GM10266 (cell line): Measurements from ENCODE around the gene NUMA1.

Experiments
- DNase-seq: peaks from one replicate; pipeline ENCODE4 v3.0.0; 2012; ENCODE audit errors: extremely low spot score
- TF ChIP-seq, protein P1 (sequence below): IDR thresholded peaks from 2 replicates; pipeline ENCODE4 v1.5.1; 2012; ENCODE audit warnings: mild to moderate bottlenecking, low read depth; ENCODE audit not compliant: control insufficient read depth, insufficient read depth; ENCODE audit errors: missing control alignments

NUMA1 gene

DNA sequence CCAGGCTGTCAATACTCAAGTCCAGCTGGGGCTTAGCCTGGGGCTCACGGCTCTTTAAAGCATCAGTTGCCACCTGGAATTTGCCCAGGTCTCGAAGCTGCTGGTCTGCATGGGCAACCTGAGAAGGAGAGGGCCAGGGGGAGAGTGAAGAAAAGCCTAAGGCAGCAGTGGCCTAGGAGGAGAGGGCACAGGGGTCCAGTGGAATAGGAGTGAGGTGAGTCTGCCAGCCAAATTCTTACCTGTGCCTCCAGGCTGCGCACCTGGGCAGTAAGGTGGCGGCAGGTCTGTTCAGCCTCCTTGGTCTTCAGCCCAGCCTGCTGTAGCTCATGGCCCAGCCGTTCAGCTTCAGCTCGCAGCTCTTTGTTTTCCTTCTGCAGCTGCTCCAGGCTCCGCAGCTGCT lies 71.6 kb downstream of the NUMA1 start:
- DNase-seq = no peak
- TF ChIP-seq, protein P1, sequence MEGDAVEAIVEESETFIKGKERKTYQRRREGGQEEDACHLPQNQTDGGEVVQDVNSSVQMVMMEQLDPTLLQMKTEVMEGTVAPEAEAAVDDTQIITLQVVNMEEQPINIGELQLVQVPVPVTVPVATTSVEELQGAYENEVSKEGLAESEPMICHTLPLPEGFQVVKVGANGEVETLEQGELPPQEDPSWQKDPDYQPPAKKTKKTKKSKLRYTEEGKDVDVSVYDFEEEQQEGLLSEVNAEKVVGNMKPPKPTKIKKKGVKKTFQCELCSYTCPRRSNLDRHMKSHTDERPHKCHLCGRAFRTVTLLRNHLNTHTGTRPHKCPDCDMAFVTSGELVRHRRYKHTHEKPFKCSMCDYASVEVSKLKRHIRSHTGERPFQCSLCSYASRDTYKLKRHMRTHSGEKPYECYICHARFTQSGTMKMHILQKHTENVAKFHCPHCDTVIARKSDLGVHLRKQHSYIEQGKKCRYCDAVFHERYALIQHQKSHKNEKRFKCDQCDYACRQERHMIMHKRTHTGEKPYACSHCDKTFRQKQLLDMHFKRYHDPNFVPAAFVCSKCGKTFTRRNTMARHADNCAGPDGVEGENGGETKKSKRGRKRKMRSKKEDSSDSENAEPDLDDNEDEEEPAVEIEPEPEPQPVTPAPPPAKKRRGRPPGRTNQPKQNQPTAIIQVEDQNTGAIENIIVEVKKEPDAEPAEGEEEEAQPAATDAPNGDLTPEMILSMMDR = no peak

DNA sequence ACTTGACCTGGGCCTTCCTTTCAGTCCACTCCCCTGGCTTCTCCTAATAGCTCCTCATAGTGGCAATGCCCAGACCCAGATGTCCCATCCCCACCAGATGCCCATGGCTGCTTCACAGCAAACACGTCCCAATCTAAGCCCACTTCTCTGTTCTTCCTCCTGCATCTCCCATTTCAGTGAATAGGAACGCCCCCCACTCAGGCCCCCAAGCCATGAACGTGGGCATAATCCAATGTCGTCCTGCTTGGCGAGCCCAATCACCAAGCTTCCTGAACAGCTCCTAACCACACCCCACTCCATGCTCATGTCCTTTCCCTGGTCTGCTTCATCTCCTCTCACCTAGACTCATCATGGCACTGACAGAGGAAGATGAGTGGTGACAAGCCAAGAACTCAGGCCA lies 72.8 kb downstream of the NUMA1 start:
- TF ChIP-seq, protein P1 = no peak
- DNase-seq = no peak

DNA sequence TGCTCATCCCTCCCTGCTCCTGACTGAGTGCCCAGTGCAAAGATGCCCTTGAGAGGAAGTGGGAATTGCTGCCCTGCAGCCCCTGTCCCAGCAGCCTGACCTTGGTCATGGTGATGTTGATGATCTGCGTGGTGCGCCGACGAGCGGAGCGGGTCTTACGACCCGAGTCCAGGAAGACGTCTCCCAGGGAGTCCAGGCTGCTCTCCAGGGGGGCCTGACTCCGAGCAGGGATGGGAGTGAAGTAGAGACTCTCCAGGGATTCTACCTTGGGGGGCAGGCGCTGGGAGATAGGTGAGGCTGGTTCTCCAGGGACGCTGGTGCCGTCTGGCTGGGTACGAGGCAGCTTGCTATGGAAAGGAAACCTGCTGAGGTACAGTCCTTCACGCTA lies 73.3 kb downstream of the NUMA1 start:
- TF ChIP-seq, protein P1 = no peak
- no peak for DNase-seq

DNA sequence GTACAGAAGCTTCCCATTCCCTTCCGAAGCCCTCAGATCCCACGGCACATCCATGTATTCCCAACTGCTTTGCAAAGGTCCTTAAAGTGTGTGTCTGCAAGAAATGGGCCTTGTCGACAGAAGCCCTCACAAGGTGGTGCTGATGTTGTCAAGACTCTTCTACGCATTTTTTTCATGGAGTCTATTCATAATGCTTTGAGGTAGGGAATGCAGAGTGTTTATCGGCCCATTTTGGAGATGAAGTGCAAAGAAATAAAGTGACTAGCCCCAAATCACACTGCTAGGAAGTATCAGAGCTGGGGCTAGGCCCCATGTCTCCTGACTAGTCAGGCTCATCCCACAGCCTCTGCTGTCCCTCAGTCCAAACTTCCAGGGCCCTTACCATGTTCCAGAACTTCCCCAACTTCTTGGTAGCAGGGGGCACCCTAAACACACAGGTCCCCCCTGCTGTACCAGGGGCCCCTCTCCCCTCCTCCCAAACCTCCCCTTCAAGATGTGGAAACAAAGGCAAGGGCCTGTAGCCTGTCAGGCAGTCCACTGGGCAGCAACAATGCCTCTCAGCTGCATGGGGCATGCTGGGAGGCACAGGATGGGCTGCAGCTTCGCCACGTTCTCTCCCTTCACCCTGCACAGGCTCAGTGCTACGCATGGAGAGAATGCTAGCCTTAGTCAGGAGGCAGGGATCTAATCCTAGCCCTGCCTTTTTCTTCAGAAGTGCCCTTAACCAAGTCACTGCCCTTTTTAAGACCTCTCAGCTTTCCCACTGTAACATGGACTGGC lies 73.8 kb downstream of the NUMA1 start:
- no peak for DNase-seq
- TF ChIP-seq, protein P1 = no peak

DNA sequence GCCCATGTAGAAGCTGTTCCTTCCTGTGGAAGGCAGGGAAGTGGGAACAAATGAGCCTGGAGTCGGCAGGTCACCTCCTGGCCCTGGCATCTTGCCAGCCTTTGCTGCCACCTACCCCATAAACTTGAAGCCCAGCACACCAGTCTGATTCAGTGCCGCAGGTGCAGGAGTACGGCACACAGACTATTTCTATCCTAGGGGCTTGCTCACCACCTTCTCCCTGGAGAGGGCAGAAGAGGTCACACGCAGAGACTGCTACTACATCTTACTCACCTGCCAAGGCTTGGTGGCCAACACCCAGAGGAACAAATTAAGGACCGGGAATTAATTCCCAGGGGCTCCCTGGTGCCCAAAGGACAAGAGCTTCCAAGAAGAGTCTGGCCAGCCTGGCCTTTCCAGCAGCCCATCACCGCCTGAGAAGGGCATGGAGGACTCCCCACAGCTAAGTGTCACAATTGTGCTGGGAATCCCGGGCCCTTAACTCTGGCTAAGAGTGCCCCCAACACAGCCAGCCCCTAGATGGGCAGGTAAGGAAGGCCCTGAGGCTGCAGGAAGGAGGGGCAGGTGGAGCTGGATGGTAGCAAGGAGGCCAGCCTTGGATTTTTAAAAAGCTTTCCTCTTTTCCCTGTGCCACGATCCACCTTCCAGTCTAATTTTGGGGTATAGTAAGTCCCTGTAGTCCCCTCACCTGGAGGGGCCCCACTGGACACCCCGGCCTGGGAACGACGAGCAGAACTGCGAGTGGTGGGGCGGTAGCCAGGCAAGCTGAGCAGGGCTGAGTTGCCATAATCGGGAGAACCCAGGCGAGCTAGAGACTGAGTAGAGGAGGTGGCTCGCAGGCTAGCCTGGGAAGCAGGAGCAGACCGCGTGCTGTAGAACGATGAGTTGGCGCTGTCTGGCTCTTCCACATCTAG lies 74.7 kb downstream of the NUMA1 start:
- TF ChIP-seq, protein P1 = no peak
- no peak for DNase-seq

DNA sequence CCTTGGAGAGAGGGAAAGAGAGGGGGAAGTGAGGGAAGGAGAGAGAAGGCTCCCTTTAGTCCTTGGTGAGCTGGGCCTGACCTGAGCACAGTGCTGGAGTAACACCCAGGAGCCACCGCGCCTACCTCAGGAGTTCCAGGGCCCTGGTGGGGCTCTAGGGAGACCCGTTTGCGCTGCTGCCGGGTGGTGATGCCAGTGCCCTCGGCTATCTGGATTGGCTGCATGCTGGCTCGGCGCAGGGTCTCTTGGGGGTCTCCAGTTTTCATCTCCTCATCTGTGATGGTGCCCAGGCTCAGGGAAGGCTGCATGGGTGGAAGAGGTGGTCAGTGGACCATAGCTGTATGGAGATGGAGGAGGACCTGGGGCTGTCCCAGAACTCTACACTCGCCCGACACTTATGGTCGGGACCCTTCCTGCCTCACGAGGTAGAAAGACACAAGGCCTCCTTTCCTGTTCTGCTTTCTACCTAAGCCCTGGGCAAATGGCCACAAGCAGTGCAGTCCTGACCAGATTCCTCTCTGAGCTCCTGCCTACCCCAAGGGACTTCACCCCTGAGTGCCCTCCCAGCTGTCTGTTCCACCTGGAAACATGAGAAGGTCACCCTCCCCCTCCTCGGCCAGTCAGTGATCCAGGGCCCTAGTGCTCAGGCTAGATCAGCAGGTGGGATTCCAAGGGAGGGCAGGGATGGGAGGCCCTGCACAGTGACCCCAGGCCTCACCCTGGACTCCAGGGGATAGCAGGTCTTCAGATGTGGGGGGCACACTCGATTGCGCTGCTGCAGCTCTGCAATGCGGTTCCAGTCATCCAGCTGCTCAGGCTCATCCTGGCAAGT lies 75.6 kb downstream of the NUMA1 start:
- TF ChIP-seq, protein P1 = no peak
- DNase-seq = no peak
